OCI-LY7 (cell line): ENCODE results near the gene CATSPERZ. TPM values are rescaled to one million over a fixed set of nuclear protein-coding genes. Genes with fewer than 3 reads are reported as not detected.

ENCODE experiments used
- BruUV-seq: library from RNA; stranded (reverse); fragments of 400-500 nt; replicated peaks from 2 replicates; lab custom pipeline; 2021; lab: Mats Ljungman, UMichigan
- CTCF ChIA-PET: fragments of 300-600 bp; sonication (Branson Sonifier 250); formaldehyde crosslinking; loops from one replicate; lab custom pipeline; 2022; ENCODE audit warnings: antibody characterized with exemption; ENCODE audit not compliant: unreplicated experiment; lab: Charles Lee
- POLR2A ChIA-PET: fragments of 300-600 bp; sonication (Branson Sonifier 250); formaldehyde crosslinking; loops from one replicate; lab custom pipeline; 2022; ENCODE audit warnings: antibody characterized with exemption; lab: Charles Lee
- DNase-seq: peaks from one replicate; pipeline ENCODE4 v3.0.0-alpha.2; 2015; ENCODE audit warnings: low spot score
- H2AFZ ChIP-seq: fragments of 200-600 bp; sonication (generic), shearing (Covaris generic); 2 replicates; pipeline ENCODE4 v1.6.1; 2014; ENCODE audit warnings: mild to moderate bottlenecking, antibody characterized with exemption, low read length, moderate library complexity
- H3K27ac ChIP-seq: fragments of 200-600 bp; sonication (generic); 2 replicates; pipeline ENCODE4 v1.5.1; 2014; ENCODE audit warnings: mixed run types, low read depth, mild to moderate bottlenecking, moderate library complexity, low read length, inconsistent platforms; ENCODE audit not compliant: poor library complexity, severe bottlenecking
- H3K36me3 ChIP-seq: fragments of 200-600 bp; sonication (generic); 2 replicates; pipeline ENCODE4 v1.6.1; 2014; ENCODE audit warnings: mild to moderate bottlenecking, antibody characterized with exemption, low read length, moderate library complexity, mixed read lengths; ENCODE audit not compliant: insufficient read depth
- H3K4me1 ChIP-seq: fragments of 200-600 bp; sonication (generic); 2 replicates; pipeline ENCODE4 v1.5.1; 2014; ENCODE audit warnings: mild to moderate bottlenecking, low read length; ENCODE audit not compliant: insufficient read depth, poor library complexity, severe bottlenecking
- H3K4me2 ChIP-seq: fragments of 200-600 bp; sonication (generic); 2 replicates; pipeline ENCODE4 v1.6.1; 2014; ENCODE audit warnings: mild to moderate bottlenecking, low read length
- H3K4me3 ChIP-seq: fragments of 200-600 bp; sonication (generic); 2 replicates; pipeline ENCODE4 v1.5.1; 2014; ENCODE audit warnings: mild to moderate bottlenecking, low read depth, low read length; ENCODE audit not compliant: poor library complexity, severe bottlenecking
- H3K79me2 ChIP-seq: fragments of 200-600 bp; sonication (generic); 2 replicates; pipeline ENCODE4 v1.6.1; 2016; ENCODE audit warnings: low read depth, mild to moderate bottlenecking, low read length, moderate library complexity, mixed read lengths; ENCODE audit not compliant: insufficient read depth
- H3K9me2 ChIP-seq: fragments of 200-600 bp; sonication (generic); 2 replicates; pipeline ENCODE4 v1.6.1; 2016; ENCODE audit warnings: mild to moderate bottlenecking, low read length, mixed read lengths; ENCODE audit not compliant: insufficient read depth
- H3K9me3 ChIP-seq: fragments of 200-600 bp; sonication (generic); 2 replicates; pipeline ENCODE4 v1.6.1; 2014; ENCODE audit warnings: mild to moderate bottlenecking, mixed run types, low read length, mixed read lengths
- H4K20me1 ChIP-seq: fragments of 200-600 bp; sonication (generic); 2 replicates; pipeline ENCODE4 v1.6.1; 2014; ENCODE audit warnings: mild to moderate bottlenecking, antibody characterized with exemption, low read length, moderate library complexity, mixed read lengths; ENCODE audit not compliant: insufficient read depth
- CTCF ChIP-seq: fragments of 200-600 bp; sonication (generic); conservative IDR thresholded peaks from 2 replicates; pipeline ENCODE4 v1.5.1; 2014; ENCODE audit warnings: mild to moderate bottlenecking, antibody characterized with exemption, low read length, moderate library complexity, mixed read lengths
- EZH2phosphoT487 ChIP-seq: fragments of 200-600 bp; sonication (generic); IDR thresholded peaks from 2 replicates; pipeline ENCODE4 v1.6.1; 2018; ENCODE audit warnings: low read depth, borderline replicate concordance, mild to moderate bottlenecking, mixed run types, antibody characterized with exemption, low read length, moderate library complexity, mixed read lengths
- intact Hi-C: fragments of 100-400 bp; cut with micrococcal nuclease; formaldehyde crosslinking; loops from one replicate; pipeline ENCODE4 v1.10.0; 2022; ENCODE audit not compliant: unreplicated experiment
- total RNA-seq, 2 experiments: library from RNA; depleted of rRNA in 1 of 2; stranded (reverse); fragments of >200 nt in 1 of 2; shearing (Covaris generic) in 1 of 2; gene quantifications; 2 replicates each; pipeline ENCODE4 v1.2.3, GENCODE V29; 2014 to 2022

The CATSPERZ gene
- total RNA-seq, 2 experiments from 2014 or later: 0.38 TPM; not detected in 1

DNA sequence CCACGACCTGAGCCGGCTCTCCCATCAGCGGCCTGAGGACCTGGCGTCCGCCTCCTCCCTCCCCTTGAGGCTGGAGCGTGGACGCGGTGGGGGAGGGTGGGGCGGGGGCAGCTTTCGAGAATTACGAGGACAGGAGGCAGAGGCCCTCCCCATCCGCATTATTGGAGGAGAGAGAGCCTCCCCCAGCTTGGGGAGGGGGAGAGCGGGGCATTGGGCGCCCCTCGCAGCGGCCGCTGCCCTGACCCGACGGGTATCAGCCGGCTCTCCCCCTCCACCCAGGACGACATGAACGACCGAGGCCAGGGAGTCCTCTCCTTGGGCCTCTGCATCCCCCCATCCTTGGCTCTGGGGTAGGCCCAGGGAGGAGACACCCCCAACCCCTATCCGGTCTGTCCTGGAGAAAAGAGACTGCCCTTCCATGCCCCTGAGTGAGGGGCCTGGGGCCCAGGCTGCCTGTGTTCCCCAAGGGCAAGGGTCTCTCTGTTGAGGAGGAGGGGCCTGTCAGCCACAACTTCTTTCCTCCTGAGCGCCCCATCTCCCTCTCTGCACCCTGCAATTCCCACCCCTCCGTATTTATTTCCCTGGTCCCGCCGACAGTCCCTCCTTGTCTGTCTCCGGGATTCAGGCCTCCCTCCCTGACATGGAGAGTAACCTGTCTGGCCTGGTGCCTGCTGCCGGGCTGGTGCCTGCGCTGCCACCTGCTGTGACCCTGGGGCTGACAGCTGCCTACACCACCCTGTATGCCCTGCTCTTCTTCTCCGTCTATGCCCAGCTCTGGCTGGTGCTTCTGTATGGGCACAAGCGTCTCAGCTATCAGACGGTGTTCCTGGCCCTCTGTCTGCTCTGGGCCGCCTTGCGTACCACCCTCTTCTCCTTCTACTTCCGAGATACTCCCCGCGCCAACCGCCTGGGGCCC, 14.0 kb upstream of the CATSPERZ start:
- Histone ChIP-seq H3K36me3 (peaks cover 5% of the 10 kb centered on the region; the same call in 1 of the 2 replicates), H3K9me3 (no peaks in the 10 kb centered on the region)

DNA sequence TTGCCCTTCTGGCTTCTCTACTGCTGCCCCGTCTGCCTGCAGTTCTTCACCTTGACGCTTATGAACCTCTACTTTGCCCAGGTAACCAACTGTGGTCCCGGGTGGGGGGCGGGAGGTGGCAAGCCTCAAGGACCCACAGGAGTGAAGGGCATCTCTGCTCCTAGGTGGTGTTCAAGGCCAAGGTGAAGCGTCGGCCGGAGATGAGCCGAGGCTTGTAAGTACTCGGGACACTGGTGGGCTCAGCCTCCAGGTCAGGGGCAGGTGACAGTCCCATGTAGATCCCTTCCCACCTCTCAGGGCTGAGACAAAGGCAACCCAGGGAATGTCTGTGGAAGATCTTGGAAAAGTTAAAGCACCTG, 13.4 kb upstream of the CATSPERZ start:
- no peaks in the 10 kb centered on the region for H4K20me1 ChIP-seq
- H3K4me3 ChIP-seq: no peak overlapping the region
- ChIA-PET CTCF (no interaction called here), POLR2A (no interaction called here)
- H3K4me1 ChIP-seq: peaks cover 14% of the 10 kb centered on the region
- peaks cover 5% of the 10 kb centered on the region; the same call in 1 of the 2 replicates for H3K36me3 ChIP-seq
- H3K27ac ChIP-seq: no peak overlapping the region
- intact Hi-C loops: loop anchor here (5.0 kb wide), 1 partner anchor 84 kb away; no protein-coding TSS in a partner anchor
- H3K79me2 ChIP-seq: no peaks in the 10 kb centered on the region
- no peaks in the 10 kb centered on the region for H3K9me3 ChIP-seq
- H3K9me2 ChIP-seq: no peaks in the 10 kb centered on the region
- H2AFZ ChIP-seq: no peak overlapping the region
- no peak for DNase-seq
- BruUV-seq: no TSS peak
- TF ChIP-seq CTCF (no peak), EZH2phosphoT487 (no peak)
- H3K4me2 ChIP-seq: peak overlapping the region; percentile 97

More for the DNA sequence above, 14.0 kb upstream of the CATSPERZ start:
- H2AFZ ChIP-seq: peak overlapping the region; percentile 65
- no peak for TF ChIP-seq EZH2phosphoT487
- peak; percentile 62 for TF ChIP-seq CTCF
- peak overlapping the region; percentile 97 for H3K4me2 ChIP-seq
- peak overlapping the region; percentile 73 for H3K4me3 ChIP-seq
- H3K9me2 ChIP-seq: no peaks in the 10 kb centered on the region
- H4K20me1 ChIP-seq: no peaks in the 10 kb centered on the region
- DNase-seq: peak; percentile 48
- no peak overlapping the region for H3K27ac ChIP-seq
- peaks cover 14% of the 10 kb centered on the region for H3K4me1 ChIP-seq
- no TSS peak for BruUV-seq
- CTCF ChIA-PET: interaction anchor here (0.6 kb wide), 1 partner anchor 34 kb away, joined by 4 read pairs; no protein-coding TSS in a partner anchor
- no peaks in the 10 kb centered on the region for H3K79me2 ChIP-seq
- intact Hi-C loops: loop anchor here (1.0 to 5.0 kb wide), 2 partner anchors 18 to 84 kb away; no protein-coding TSS in a partner anchor
- POLR2A ChIA-PET: no interaction called here
